ENCODE data around the gene MCM10.
"Not testable (repeated sequence)": the region's sequence is repeated elsewhere in the genome, so short reads cannot be mapped to it uniquely, and the experiment has no call there.

MCM10 gene

GRCh38 chr10:13222566-13222965 is 61.2 kb downstream of the MCM10 start:
- no peak for DNase-seq

GRCh38 chr10:13223241-13223640 is 61.9 kb downstream of the MCM10 start:
- DNase-seq: no peak

GRCh38 chr10:13224210-13224995 is 63.0 kb downstream of the MCM10 start:
- DNase-seq: no peak

GRCh38 chr10:13225601-13226000 is 64.2 kb downstream of the MCM10 start:
- no peak for DNase-seq

- no peak for DNase-seq
Observed at GRCh38 chr10:13227031-13227430, 65.7 kb downstream of the MCM10 start.

- DNase-seq: no peak
Observed at GRCh38 chr10:13231190-13231589, 69.8 kb downstream of the MCM10 start.

GRCh38 chr10:13231808-13232207 is 70.5 kb downstream of the MCM10 start:
- DNase-seq: no peak

- DNase-seq: no peak
Observed at GRCh38 chr10:13233358-13233757, 72.0 kb downstream of the MCM10 start.

- no peak for DNase-seq
Observed at GRCh38 chr10:13234172-13234571, 72.8 kb downstream of the MCM10 start, which contains the start of gene UCMA. TSS of gene UCMA (minus strand) at chr10:13234374. CDS start at chr10:13234258, 116 bp downstream.

- not testable (repeated sequence) for DNase-seq
Observed at GRCh38 chr10:13234736-13235135, 73.4 kb downstream of the MCM10 start.

- no peak for DNase-seq
Observed at GRCh38 chr10:13236638-13237037, 75.3 kb downstream of the MCM10 start.

GRCh38 chr10:13238271-13239077 is 77.1 kb downstream of the MCM10 start:
- no peak for DNase-seq

GRCh38 chr10:13239923-13240322 is 78.6 kb downstream of the MCM10 start:
- no peak for DNase-seq

- DNase-seq: no peak
Observed at GRCh38 chr10:13241613-13242012, 80.3 kb downstream of the MCM10 start.

GRCh38 chr10:13242260-13242659 is 80.9 kb downstream of the MCM10 start:
- DNase-seq: not testable (repeated sequence)

GRCh38 chr10:13247246-13247645 is 85.9 kb downstream of the MCM10 start:
- no peak for DNase-seq

- no peak for DNase-seq
Observed at GRCh38 chr10:13247784-13248183, 86.4 kb downstream of the MCM10 start.

- DNase-seq: no peak
Observed at GRCh38 chr10:13253726-13254125, 92.4 kb downstream of the MCM10 start.

- no peak for DNase-seq
Observed at GRCh38 chr10:13256627-13257026, 95.3 kb downstream of the MCM10 start.

- no peak for DNase-seq
Observed at GRCh38 chr10:13257621-13258140, 96.3 kb downstream of the MCM10 start.

Measured in CD4-positive, alpha-beta T cell treated with Interleukin-17A for 4 hours (primary cell).